PC-3 (cell line): ENCODE data around the gene FAM228B.

Experiments used
- EZH2 ChIP-seq: fragments of 300-600 bp; sonication (generic); IDR thresholded peaks from one replicate; pipeline ENCODE4 v1.6.1; 2017; ENCODE audit warnings: antibody characterized with exemption, mild to moderate bottlenecking, low read length; ENCODE audit not compliant: unreplicated experiment
- EZH2phosphoT487 ChIP-seq: fragments of 300-600 bp; sonication (generic); IDR thresholded peaks from 2 replicates; pipeline ENCODE4 v1.6.1; 2018; ENCODE audit warnings: mild to moderate bottlenecking, antibody characterized with exemption, low read length, borderline replicate concordance
- TF ChIP-seq, protein P1 (sequence below): fragments of 300-600 bp; sonication (generic); conservative IDR thresholded peaks from 2 replicates; pipeline ENCODE4 v1.5.1; 2017; ENCODE audit warnings: antibody characterized with exemption, low read depth, mild to moderate bottlenecking, low read length

DNA sequence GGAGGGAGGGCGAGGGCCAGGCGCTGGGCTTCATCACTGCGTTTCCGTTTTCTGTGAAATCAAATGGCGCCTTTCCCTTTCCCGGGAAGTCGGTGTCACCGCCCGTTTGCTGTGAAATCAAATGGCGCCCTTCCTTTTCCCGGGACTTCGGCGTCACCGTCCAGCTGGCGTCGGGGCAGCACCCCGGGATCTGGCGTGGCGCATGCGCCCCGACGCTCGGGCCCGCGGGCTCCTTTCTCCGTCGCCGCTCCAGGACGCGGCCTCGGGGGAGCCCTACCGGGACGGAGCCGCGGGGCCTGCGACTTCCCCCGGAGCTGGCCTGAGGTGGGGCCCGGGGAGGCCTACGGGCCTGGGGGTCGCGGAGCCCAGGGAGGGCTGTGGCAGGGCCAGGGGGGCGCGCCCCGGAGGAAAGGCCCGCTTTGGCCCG is 51.6 kb downstream of the FAM228B start, which contains the start of gene FAM228A:
- TF ChIP-seq, protein P1, sequence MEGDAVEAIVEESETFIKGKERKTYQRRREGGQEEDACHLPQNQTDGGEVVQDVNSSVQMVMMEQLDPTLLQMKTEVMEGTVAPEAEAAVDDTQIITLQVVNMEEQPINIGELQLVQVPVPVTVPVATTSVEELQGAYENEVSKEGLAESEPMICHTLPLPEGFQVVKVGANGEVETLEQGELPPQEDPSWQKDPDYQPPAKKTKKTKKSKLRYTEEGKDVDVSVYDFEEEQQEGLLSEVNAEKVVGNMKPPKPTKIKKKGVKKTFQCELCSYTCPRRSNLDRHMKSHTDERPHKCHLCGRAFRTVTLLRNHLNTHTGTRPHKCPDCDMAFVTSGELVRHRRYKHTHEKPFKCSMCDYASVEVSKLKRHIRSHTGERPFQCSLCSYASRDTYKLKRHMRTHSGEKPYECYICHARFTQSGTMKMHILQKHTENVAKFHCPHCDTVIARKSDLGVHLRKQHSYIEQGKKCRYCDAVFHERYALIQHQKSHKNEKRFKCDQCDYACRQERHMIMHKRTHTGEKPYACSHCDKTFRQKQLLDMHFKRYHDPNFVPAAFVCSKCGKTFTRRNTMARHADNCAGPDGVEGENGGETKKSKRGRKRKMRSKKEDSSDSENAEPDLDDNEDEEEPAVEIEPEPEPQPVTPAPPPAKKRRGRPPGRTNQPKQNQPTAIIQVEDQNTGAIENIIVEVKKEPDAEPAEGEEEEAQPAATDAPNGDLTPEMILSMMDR: no peak
- no peak for TF ChIP-seq EZH2
- TF ChIP-seq EZH2phosphoT487: no peak
